ENCODE results near the gene DNAJC7. TPM values are rescaled to one million over a fixed set of nuclear protein-coding genes. Genes with fewer than 3 reads are reported as not detected.

Gene DNAJC7
- total RNA-seq, 2 donors from 2014 or later, result 112 to 116 TPM

GRCh38 chr17:42027590-42027889, 10.3 kb upstream of the DNAJC7 start:
- WGBS, 2 experiments (ENCODE audit: insufficient coverage in 1 of 2, insufficient read length in 1 of 2), result 80% methylated on average over 5 of the region's 5 CpGs; no CpG with 5 or more reads in 1 of the 2 experiments
- Histone ChIP-seq H3K36me3 (ENCODE audit: control insufficient read depth, insufficient read depth, low read length) (peaks cover 26% of the 10 kb centered on the region), H3K9me3 (ENCODE audit: control insufficient read depth, low read length) (no peaks in the 10 kb centered on the region), H3K27ac (ENCODE audit: low read depth, low read length) (peak overlapping the region; percentile 57), H3K9ac (ENCODE audit: extremely low read depth, low read length, poor library complexity, severe bottlenecking) (no peak overlapping the region), H3K4me1 (ENCODE audit: control insufficient read depth, insufficient read depth, low read length) (no peaks in the 10 kb centered on the region), H3K27me3 (ENCODE audit: control insufficient read depth, insufficient read depth, low read length, poor library complexity, severe bottlenecking) (no peaks in the 10 kb centered on the region), H3K4me3 (ENCODE audit: low read length) (no peak overlapping the region)
- H3K4me1 Mint-ChIP-seq, result peaks cover 7% of the 10 kb centered on the region
- TF ChIP-seq CTCF (conservative IDR thresholded peaks at IDR 0.05), result no peak
- H3K36me3 Mint-ChIP-seq (ENCODE audit: low read depth), result peaks cover 20% of the 10 kb centered on the region
- no peak overlapping the region for H3K4me3 Mint-ChIP-seq
- H3K9me3 Mint-ChIP-seq, result no peaks in the 10 kb centered on the region
- no peak overlapping the region for H3K27ac Mint-ChIP-seq
- DNase-seq, result no peak
- peaks cover 2% of the 10 kb centered on the region for H3K27me3 Mint-ChIP-seq (ENCODE audit: insufficient read depth)

- Histone ChIP-seq H3K36me3 (ENCODE audit: control insufficient read depth, insufficient read depth, low read length) (peaks cover 31% of the 10 kb centered on the region), H3K4me1 (ENCODE audit: control insufficient read depth, insufficient read depth, low read length) (no peaks in the 10 kb centered on the region), H3K27ac (ENCODE audit: low read depth, low read length) (no peak overlapping the region), H3K27me3 (ENCODE audit: control insufficient read depth, insufficient read depth, low read length, poor library complexity, severe bottlenecking) (no peaks in the 10 kb centered on the region), H3K9ac (ENCODE audit: extremely low read depth, low read length, poor library complexity, severe bottlenecking) (no peak overlapping the region), H3K9me3 (ENCODE audit: control insufficient read depth, low read length) (no peaks in the 10 kb centered on the region), H3K4me3 (ENCODE audit: low read length) (no peak overlapping the region)
- Mint-ChIP-seq H3K4me1 (peaks cover 7% of the 10 kb centered on the region), H3K9me3 (no peaks in the 10 kb centered on the region), H3K36me3 (ENCODE audit: low read depth) (peaks cover 25% of the 10 kb centered on the region), H3K27ac (no peak overlapping the region), H3K4me3 (no peak overlapping the region), H3K27me3 (ENCODE audit: insufficient read depth) (peaks cover 2% of the 10 kb centered on the region)
- DNase-seq, result no peak
- TF ChIP-seq CTCF (conservative IDR thresholded peaks at IDR 0.05), result no peak
- WGBS, 2 experiments (ENCODE audit: insufficient coverage in 1 of 2, insufficient read length in 1 of 2), result 40 to 84% methylated on average over 4 to 15 of the region's 17 CpGs
These were observed 9.8 kb upstream of the DNAJC7 start for GRCh38 chr17:42026857-42027589.

- Histone ChIP-seq H3K27ac (ENCODE audit: low read depth, low read length) (no peak overlapping the region), H3K9me3 (ENCODE audit: control insufficient read depth, low read length) (no peaks in the 10 kb centered on the region), H3K36me3 (ENCODE audit: control insufficient read depth, insufficient read depth, low read length) (peaks cover 39% of the 10 kb centered on the region), H3K9ac (ENCODE audit: extremely low read depth, low read length, poor library complexity, severe bottlenecking) (no peak overlapping the region), H3K4me3 (ENCODE audit: low read length) (no peak overlapping the region), H3K4me1 (ENCODE audit: control insufficient read depth, insufficient read depth, low read length) (peaks cover 2% of the 10 kb centered on the region), H3K27me3 (ENCODE audit: control insufficient read depth, insufficient read depth, low read length, poor library complexity, severe bottlenecking) (no peaks in the 10 kb centered on the region)
- Mint-ChIP-seq H3K36me3 (ENCODE audit: low read depth) (peaks cover 32% of the 10 kb centered on the region), H3K27ac (no peak overlapping the region), H3K27me3 (ENCODE audit: insufficient read depth) (peaks cover 2% of the 10 kb centered on the region), H3K4me1 (peaks cover 9% of the 10 kb centered on the region), H3K4me3 (no peak overlapping the region), H3K9me3 (no peaks in the 10 kb centered on the region)
- TF ChIP-seq CTCF (conservative IDR thresholded peaks at IDR 0.05), result no peak
- DNase-seq, result no peak
- 95% methylated on average over 3 of the region's 3 CpGs; no CpG with 5 or more reads in 1 of the 2 experiments for WGBS, 2 experiments (ENCODE audit: insufficient coverage in 1 of 2, insufficient read length in 1 of 2)
These were observed 8.7 kb upstream of the DNAJC7 start for GRCh38 chr17:42025936-42026335.

All from endodermal cell (in vitro differentiated cells).